Stimulated activated CD4-positive, alpha-beta T cell treated with anti-CD3 and anti-CD28 coated beads, Interleukin-12 subunit alpha, Interleukin-12 subunit beta, amount 100 ng/mL, for 24 hours (primary cell): ENCODE results near the gene KRT33B.
"Not testable (repeated sequence)": the region's sequence is repeated elsewhere in the genome, so short reads cannot be mapped to it uniquely, and the experiment has no call there.

Experiments
- DNase-seq, 2 experiments: peaks; one replicate each; pipeline ENCODE4 v3.0.0-alpha.2; 2020; ENCODE audit warnings: low read depth in 2 of 2

Gene KRT33B

GRCh38 chr17:41369713-41370112, at the start of gene KRT33B:
KRT33B (minus strand) TSS chr17:41369813; CDS start chr17:41369750, 63 bp downstream.
- DNase-seq = no peak

- DNase-seq = no peak
Measured at GRCh38 chr17:41418116-41418860, 48.7 kb upstream of the KRT33B start.

GRCh38 chr17:41417576-41418015, 48.0 kb upstream of the KRT33B start:
- no peak for DNase-seq

- no peak for DNase-seq
Measured at GRCh38 chr17:41417127-41417526, 47.5 kb upstream of the KRT33B start.

- no peak for DNase-seq
Measured at GRCh38 chr17:41416479-41416878, 46.9 kb upstream of the KRT33B start.

- no peak for DNase-seq
Measured at GRCh38 chr17:41415833-41416335, 46.3 kb upstream of the KRT33B start.

GRCh38 chr17:41415411-41415810, 45.8 kb upstream of the KRT33B start:
- DNase-seq = no peak

- no peak for DNase-seq
Measured at GRCh38 chr17:41413982-41414381, 44.4 kb upstream of the KRT33B start.

GRCh38 chr17:41413353-41413957, 43.8 kb upstream of the KRT33B start:
- DNase-seq = no peak

GRCh38 chr17:41411072-41411840, 41.6 kb upstream of the KRT33B start:
- no peak for DNase-seq

- no peak for DNase-seq
Measured at GRCh38 chr17:41407226-41407625, 37.6 kb upstream of the KRT33B start.

- DNase-seq = no peak
Measured at GRCh38 chr17:41406205-41406604, 36.6 kb upstream of the KRT33B start.

GRCh38 chr17:41404024-41404671, 34.5 kb upstream of the KRT33B start:
- DNase-seq = peak; percentile 26 to 54

- DNase-seq = no peak
Measured at GRCh38 chr17:41403404-41404023, 33.9 kb upstream of the KRT33B start.

- no peak for DNase-seq
Measured at GRCh38 chr17:41402161-41402560, 32.5 kb upstream of the KRT33B start.

- no peak for DNase-seq
Measured at GRCh38 chr17:41396996-41397660, 27.5 kb upstream of the KRT33B start, which contains the start of gene KRT31. KRT31 (minus strand) TSS chr17:41397608; CDS start chr17:41397539, 69 bp downstream.

- DNase-seq = no peak
Measured at GRCh38 chr17:41396340-41396739, 26.7 kb upstream of the KRT33B start.

GRCh38 chr17:41395611-41396010, 26.0 kb upstream of the KRT33B start:
- DNase-seq = no peak

- not testable (repeated sequence) for DNase-seq
Measured at GRCh38 chr17:41395044-41395443, 25.4 kb upstream of the KRT33B start.

- DNase-seq = no peak
Measured at GRCh38 chr17:41394254-41394996, 24.8 kb upstream of the KRT33B start.
